Vagina (tissue), 2 donors: ENCODE measurements around the gene TLR1.

Source experiments
- CTCF ChIP-seq, 3 experiments: fragments of 450-650 bp in 2 of 3; fragments of 200-600 bp in 1 of 3; sonication (generic) in 1 of 3; IDR thresholded peaks; one replicate each; pipeline ENCODE4 v1.5.1; 2017 to 2019; ENCODE audit warnings: antibody characterized with exemption in 3 of 3, mild to moderate bottlenecking in 2 of 3, moderate library complexity in 2 of 3
- POLR2A ChIP-seq, 2 donors: fragments of 450-650 bp; IDR thresholded peaks; one replicate each; pipeline ENCODE4 v1.6.1; 2017; ENCODE audit warnings: antibody characterized with exemption in 2 of 2, mild to moderate bottlenecking in 2 of 2, moderate library complexity in 2 of 2
- POLR2AphosphoS5 ChIP-seq, 2 donors: sonication (generic); formaldehyde crosslinking; IDR thresholded peaks; one replicate each; pipeline ENCODE4 v1.9.0; 2017; ENCODE audit warnings: antibody characterized with exemption in 2 of 2, mild to moderate bottlenecking in 2 of 2, low read depth in 1 of 2; ENCODE audit not compliant: insufficient read depth in 1 of 2

- TF ChIP-seq POLR2A (IDR thresholded peaks at IDR 0.05) (no peak), CTCF (IDR thresholded peaks at IDR 0.05) (no peak), POLR2AphosphoS5 (IDR thresholded peaks at IDR 0.05; ENCODE audit: insufficient read depth in 1 of 2, low read depth in 1 of 2) (no peak)
Observed at GRCh38 chr4:38749336-38749735, 55.3 kb downstream of the TLR1 start.
